HepG2 (cell line): Measurements from ENCODE around the gene TSHZ2. TPM values are rescaled to one million over a fixed set of nuclear protein-coding genes. Genes with fewer than 3 reads are reported as not detected.
A peak's percentile ranks its signal among the peaks of the same experiment; 100 is the strongest.

ENCODE experiments used
- ATAC-seq: fragments of 200-7000 bp; cut with Tn5 transposase; 3 replicates; pipeline ENCODE4 v1.9.1; 2020; ENCODE audit warnings: mild to moderate bottlenecking, moderate library complexity
- BruUV-seq: library from RNA; stranded (reverse); fragments of 400-500 nt; replicated peaks from 2 replicates; lab custom pipeline; 2021; lab: Mats Ljungman, UMichigan
- CTCF ChIA-PET: fragments of 300-600 bp; formaldehyde crosslinking; extraction: SDS; loops from one replicate; lab custom pipeline; 2021; ENCODE audit warnings: low total read pairs, inconsistent platforms, low intra/inter-chr PET ratio; lab: Yijun Ruan, JAX
- POLR2A ChIA-PET: fragments of 350-600 bp; sonication (Branson Sonifier 250); formaldehyde crosslinking; loops from one replicate; lab custom pipeline; 2020; ENCODE audit warnings: antibody characterized with exemption, inconsistent platforms; lab: Yijun Ruan, JAX
- DNase-seq: peaks from one replicate; pipeline ENCODE4 v3.0.0-alpha.2; 2015; ENCODE audit warnings: low spot score
- FAIRE-seq: peaks from 3 replicates; lab custom pipeline; 2011; peaks lifted over from hg19 to GRCh38; lab: Jason Lieb, UNC
- H2AFZ ChIP-seq: one replicate; pipeline ENCODE4 v1.6.1; 2011; ENCODE audit warnings: low read length, inconsistent platforms
- H3K27ac ChIP-seq: fragments of 300-600 bp; 3 replicates; pipeline ENCODE4 v1.8.0; 2011; ENCODE audit warnings: mixed run types, mild to moderate bottlenecking, mixed read lengths, low read length, inconsistent platforms; ENCODE audit not compliant: insufficient read depth; ENCODE audit errors: extremely low read length
- H3K27me3 ChIP-seq, 2 experiments: fragments of 200-600 bp in 1 of 2; 2 replicates in 1 of 2; 3 replicates in 1 of 2; pipeline versions ENCODE4 v1.6.0 to v1.8.0; 2011; ENCODE audit warnings: low read length in 2 of 2, mild to moderate bottlenecking in 2 of 2, moderate library complexity in 2 of 2, inconsistent platforms in 1 of 2; ENCODE audit not compliant: insufficient read depth in 2 of 2, control insufficient read depth in 1 of 2
- H3K36me3 ChIP-seq, 2 experiments: fragments of 200-600 bp in 1 of 2; replicated peaks in 1 of 2; 2 replicates in 1 of 2; 3 replicates in 1 of 2; pipeline versions ENCODE4 v1.5.1 to v1.8.0; 2011; ENCODE audit warnings: low read length in 2 of 2, inconsistent platforms in 1 of 2; ENCODE audit not compliant: insufficient read depth in 2 of 2, control insufficient read depth in 1 of 2
- H3K4me1 ChIP-seq: 2 replicates; pipeline ENCODE4 v1.5.1; 2012; ENCODE audit warnings: low read length, inconsistent platforms; ENCODE audit not compliant: insufficient read depth
- H3K4me2 ChIP-seq: 2 replicates; pipeline ENCODE4 v1.6.0; 2011; ENCODE audit warnings: low read depth, low read length, inconsistent platforms
- H3K4me3 ChIP-seq, 3 experiments: fragments of 200-600 bp in 1 of 3; sonication (generic), shearing (Covaris generic) in 1 of 3; replicated peaks in 1 of 3; 2 replicates each; pipeline ENCODE4 v1.5.1; 2011 to 2016; ENCODE audit warnings: low read length in 3 of 3, inconsistent platforms in 2 of 3, low read depth in 2 of 3, mild to moderate bottlenecking in 2 of 3, control low read depth in 1 of 3, mixed read lengths in 1 of 3; ENCODE audit not compliant: insufficient read depth in 1 of 3
- H3K79me2 ChIP-seq: one replicate; pipeline ENCODE4 v1.6.1; 2011; ENCODE audit warnings: low read length, inconsistent platforms; ENCODE audit not compliant: insufficient read depth
- H3K9ac ChIP-seq: 2 replicates; pipeline ENCODE4 v1.6.0; 2011; ENCODE audit warnings: mild to moderate bottlenecking, low read depth, low read length, inconsistent platforms; ENCODE audit not compliant: insufficient read depth
- H3K9me3 ChIP-seq: 2 replicates; pipeline ENCODE4 v1.5.1; 2012; ENCODE audit warnings: mild to moderate bottlenecking, low read length
- H4K20me1 ChIP-seq: 2 replicates; pipeline ENCODE4 v1.6.0; 2011; ENCODE audit warnings: inconsistent platforms, mild to moderate bottlenecking, low read length, moderate library complexity; ENCODE audit not compliant: insufficient read depth
- HOXA7 ChIP-seq: sonication (generic); formaldehyde crosslinking; IDR thresholded peaks from 2 replicates; pipeline ENCODE4 v1.8.1; 2022; ENCODE audit warnings: mild to moderate bottlenecking, missing genetic modification reagents, moderate library complexity
- NAIF1 ChIP-seq: sonication (generic); formaldehyde crosslinking; IDR thresholded peaks from 2 replicates; pipeline ENCODE4 v1.5.0; 2020; ENCODE audit warnings: mild to moderate bottlenecking, missing genetic modification reagents, borderline replicate concordance
- U2AF1 ChIP-seq: fragments of 200-400 bp; formaldehyde crosslinking; optimal IDR thresholded peaks from 2 replicates; pipeline ENCODE3; 2017; ENCODE audit warnings: mild to moderate bottlenecking, low read depth, low read length
- U2AF2 ChIP-seq: fragments of 200-400 bp; formaldehyde crosslinking; IDR thresholded peaks from 2 replicates; pipeline ENCODE4 v1.6.1; 2017; ENCODE audit warnings: low read depth, mild to moderate bottlenecking, low read length
- ZNF263 ChIP-seq: sonication (generic); formaldehyde crosslinking; IDR thresholded peaks from 2 replicates; pipeline ENCODE4 v1.4.0; 2020; ENCODE audit warnings: missing genetic modification reagents
- ZNF546 ChIP-seq: sonication (generic); formaldehyde crosslinking; conservative IDR thresholded peaks from 2 replicates; pipeline ENCODE4 v1.8.1; 2023; ENCODE audit warnings: mild to moderate bottlenecking, missing genetic modification reagents
- ZNF619 ChIP-seq: sonication (generic); formaldehyde crosslinking; IDR thresholded peaks from 2 replicates; pipeline ENCODE4 v1.4.0; 2020; ENCODE audit warnings: mild to moderate bottlenecking, missing genetic modification reagents
- WGBS: methylation state at CpG from one replicate; pipeline ENCODE4 v1.1.6; 2017; ENCODE audit warnings: low lambda C conversion rate; 5-methylcytosine and 5-hydroxymethylcytosine counted together
- in situ Hi-C: cut with HindIII; loops from 2 replicates; pipeline ENCODE4 v1.10.0; 2017; ENCODE audit warnings: low pct_unique_long_range_greater_than_20kb; ENCODE audit not compliant: extremely low pct_ligation_motif_present
- intact Hi-C: fragments of 100-400 bp; cut with micrococcal nuclease; formaldehyde crosslinking; loops from one replicate; pipeline ENCODE4 v1.10.0; 2022; ENCODE audit not compliant: unreplicated experiment
- polyA plus RNA-seq, 8 experiments: library from polyadenylated mRNA; depleted of rRNA in 3 of 8; stranded (reverse) in 7 of 8; unstranded in 1 of 8; fragments of >200 nt; fragmentation: Illumina TruSeq in 4 of 8; extraction: Trizol in 4 of 8; gene quantifications; 2 replicates each; pipeline versions ENCODE4 v1.2.1 to v1.2.3, GENCODE V29; 2011 to 2016; ENCODE audit warnings: low read depth in 4 of 8, missing spikeins in 1 of 8, mixed read lengths in 1 of 8; ENCODE audit not compliant: insufficient read depth in 1 of 8
- total RNA-seq, 5 experiments: library from RNA; depleted of rRNA; stranded (reverse); fragments of >200 nt; fragmentation: Illumina TruSeq; extraction: Trizol; gene quantifications; 2 replicates each; pipeline ENCODE4 v1.2.3, GENCODE V29; 2016; ENCODE audit warnings: low read depth in 1 of 5
- TF ChIP-seq, protein P1 (sequence below): sonication (generic); formaldehyde crosslinking; IDR thresholded peaks from 2 replicates; pipeline ENCODE4 v1.4.0; 2020; ENCODE audit warnings: missing genetic modification reagents
- TF ChIP-seq, protein P2 (sequence below): IDR thresholded peaks from 2 replicates; pipeline ENCODE4 v1.6.1; 2012; ENCODE audit warnings: inconsistent platforms

TSHZ2 gene
- total and polyA plus RNA-seq, 2 of the 13 experiments (the other 11 are each of a cell fraction or from before 2014, with no cell fraction given) = 0.01 TPM; not detected in 1

DNA sequence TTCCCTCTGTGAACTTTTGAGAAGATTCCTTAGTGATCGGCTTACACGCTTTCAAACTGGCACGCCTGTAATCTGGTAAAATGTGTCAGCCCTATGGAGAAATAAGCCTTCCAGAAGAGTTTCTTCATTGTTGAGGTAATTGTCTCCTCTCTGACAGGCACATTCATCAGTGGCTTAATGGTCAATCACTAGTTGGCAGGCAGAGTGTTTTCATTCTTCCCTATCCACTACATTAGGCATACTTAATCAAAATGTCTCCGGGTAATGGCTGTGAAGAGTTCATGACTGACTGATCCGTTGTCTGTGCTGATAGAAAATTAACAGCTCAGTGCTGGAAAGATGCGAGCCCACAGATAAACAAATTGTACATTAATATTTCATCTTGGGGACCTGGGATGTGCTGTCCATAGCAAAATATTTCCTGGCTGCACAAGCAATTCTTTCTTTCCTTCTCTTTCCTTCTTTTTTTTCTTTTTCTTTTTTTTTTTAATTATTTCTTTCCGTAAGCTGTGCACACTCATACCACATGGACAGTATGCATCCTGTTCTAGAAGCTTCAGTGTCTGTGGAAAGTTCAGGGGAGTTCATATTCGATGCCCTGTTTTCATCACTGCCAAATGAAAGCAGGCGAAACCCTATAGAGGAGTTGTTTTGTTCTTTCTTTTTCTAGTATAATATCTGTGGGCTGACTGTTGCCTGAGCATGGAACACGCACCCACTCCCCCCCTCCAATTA lies 31.4 kb downstream of the TSHZ2 start:
- Histone ChIP-seq H3K9ac (no peak overlapping the region), H3K9me3 (no peaks in the 10 kb centered on the region), H3K27ac (no peak overlapping the region), H3K4me2 (no peak overlapping the region), H3K36me3 (no peaks in the 10 kb centered on the region), H3K27me3 (no peaks in the 10 kb centered on the region), H3K4me1 (no peaks in the 10 kb centered on the region), H4K20me1 (no peaks in the 10 kb centered on the region), H3K79me2 (no peaks in the 10 kb centered on the region), H3K4me3 (no peak overlapping the region), H2AFZ (no peak overlapping the region)
- POLR2A ChIA-PET = no interaction called here
- CTCF ChIA-PET = no interaction called here
- intact Hi-C loops = no loop called here
- no TSS peak for BruUV-seq
- ATAC-seq = no peak
- 56% methylated on average over 10 of the region's 10 CpGs for WGBS
- in situ Hi-C loops = no loop called here
- TF ChIP-seq U2AF2 (0 out of 2 replicates have a peak, but pooled peaks have one; percentile 27), ZNF546 (CRISPR knock-in tag) (no peak)
- FAIRE-seq = no peak
- DNase-seq = no peak

DNA sequence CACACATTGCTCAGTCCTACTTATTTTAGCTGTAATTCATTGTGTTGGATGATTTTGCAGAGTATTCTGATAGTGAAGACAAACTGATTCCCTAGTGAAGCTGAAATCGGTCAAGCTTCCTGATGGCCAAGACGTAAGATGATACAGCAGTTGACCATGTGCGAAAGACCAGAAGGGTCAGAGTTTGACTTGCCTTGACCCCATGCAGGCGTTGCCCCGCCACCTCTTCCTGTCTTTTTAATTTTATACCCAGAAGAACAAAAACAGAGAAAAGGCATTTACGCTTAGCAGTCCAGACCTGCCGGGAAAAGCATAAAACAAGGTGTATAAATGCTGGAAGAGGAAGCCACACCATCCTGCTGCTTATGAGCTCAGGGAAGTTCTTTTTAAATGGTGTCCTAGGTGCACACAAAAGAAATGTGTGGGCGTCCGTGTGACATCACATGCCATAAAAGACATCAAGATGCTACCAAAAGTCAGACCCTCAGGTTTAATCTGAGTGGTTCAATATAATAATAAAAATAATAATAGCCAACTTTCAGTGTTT lies 32.2 kb downstream of the TSHZ2 start:
- H3K4me2 ChIP-seq = no peak overlapping the region
- ATAC-seq = no peak
- ChIA-PET POLR2A (no interaction called here), CTCF (no interaction called here)
- in situ Hi-C loops = no loop called here
- no peak overlapping the region for H3K27ac ChIP-seq
- no peaks in the 10 kb centered on the region for H3K79me2 ChIP-seq
- intact Hi-C loops = no loop called here
- TF ChIP-seq, protein P1, sequence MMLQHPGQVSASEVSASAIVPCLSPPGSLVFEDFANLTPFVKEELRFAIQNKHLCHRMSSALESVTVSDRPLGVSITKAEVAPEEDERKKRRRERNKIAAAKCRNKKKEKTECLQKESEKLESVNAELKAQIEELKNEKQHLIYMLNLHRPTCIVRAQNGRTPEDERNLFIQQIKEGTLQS = no peak
- TF ChIP-seq U2AF1 = no peak
- TF ChIP-seq HOXA7 (CRISPR knock-in tag) = no peak
- TF ChIP-seq ZNF263 (CRISPR knock-in tag) = no peak
- no peak for TF ChIP-seq ZNF619
- TF ChIP-seq NAIF1 (CRISPR knock-in tag) = no peak
- TF ChIP-seq, protein P2, sequence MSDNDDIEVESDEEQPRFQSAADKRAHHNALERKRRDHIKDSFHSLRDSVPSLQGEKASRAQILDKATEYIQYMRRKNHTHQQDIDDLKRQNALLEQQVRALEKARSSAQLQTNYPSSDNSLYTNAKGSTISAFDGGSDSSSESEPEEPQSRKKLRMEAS = no peak
- no peaks in the 10 kb centered on the region for H3K36me3 ChIP-seq
- H2AFZ ChIP-seq = no peak overlapping the region
- no peak overlapping the region for H3K4me3 ChIP-seq
- H3K27me3 ChIP-seq = no peaks in the 10 kb centered on the region
- WGBS = 80% methylated on average over 9 of the region's 9 CpGs
- H3K9me3 ChIP-seq = no peaks in the 10 kb centered on the region
- no TSS peak for BruUV-seq
- FAIRE-seq = no peak
- H4K20me1 ChIP-seq = no peaks in the 10 kb centered on the region
- H3K4me1 ChIP-seq = no peaks in the 10 kb centered on the region
- DNase-seq = no peak
- H3K9ac ChIP-seq = no peak overlapping the region
